ENCODE data around the gene ATP6V0D1. TPM values are rescaled to one million over a fixed set of nuclear protein-coding genes. Genes with fewer than 3 reads are reported as not detected.

The ATP6V0D1 gene
- total RNA-seq, 6 donors from 2014 or later, result 69.1 to 221 (median 147) TPM

- no peak for TF ChIP-seq EP300 (IDR thresholded peaks at IDR 0.05)
- no peak for TF ChIP-seq POLR2A (IDR thresholded peaks at IDR 0.05)
- TF ChIP-seq CTCF (IDR thresholded peaks at IDR 0.05), result no peak
- no peak for TF ChIP-seq POLR2AphosphoS5 (IDR thresholded peaks at IDR 0.05)
- DNase-seq, result peak in 1 of 2 donors; percentile 38
- H3K36me3 ChIP-seq, result peaks cover 0 to 67% (median 48%) of the 10 kb centered on the region in 4 donors
- H3K4me3 ChIP-seq, result no peak overlapping the region
- H3K27me3 ChIP-seq, result no peaks in the 10 kb centered on the region
- peaks cover 41 to 79% (median 68%) of the 10 kb centered on the region in 4 donors for H3K4me1 ChIP-seq
- no peaks in the 10 kb centered on the region for H3K9me3 ChIP-seq
- WGBS, 2 donors, result 83 to 94% methylated on average over 18 to 21 of the region's 22 CpGs
- ATAC-seq (ENCODE audit: low FRiP score in 2 of 2), result no peak
- H3K27ac ChIP-seq, result peak overlapping the region in 1 of 4 donors; percentile 10
Observed at GRCh38 chr16:67444259-67445125, 36.5 kb downstream of the ATP6V0D1 start.

- H3K27ac ChIP-seq, result peak overlapping the region; percentile 5 to 62 (median 34)
- peak in 1 of 2 donors; percentile 26 for TF ChIP-seq POLR2AphosphoS5 (IDR thresholded peaks at IDR 0.05)
- TF ChIP-seq EP300 (IDR thresholded peaks at IDR 0.05), result no peak
- no peaks in the 10 kb centered on the region for H3K9me3 ChIP-seq
- ATAC-seq (ENCODE audit: low FRiP score in 2 of 2), result peak in 1 of 2 donors; percentile 84
- H3K4me1 ChIP-seq, result peaks cover 41 to 71% (median 57%) of the 10 kb centered on the region in 4 donors
- no peak overlapping the region for H3K4me3 ChIP-seq
- no peaks in the 10 kb centered on the region for H3K27me3 ChIP-seq
- WGBS, 2 donors, result 85 to 94% methylated on average over 5 to 6 of the region's 6 CpGs
- DNase-seq, result no peak
- H3K36me3 ChIP-seq, result peaks cover 6 to 69% (median 56%) of the 10 kb centered on the region in 4 donors
Observed at GRCh38 chr16:67443265-67443664, 37.7 kb downstream of the ATP6V0D1 start.

- Histone ChIP-seq H3K27me3 (no peaks in the 10 kb centered on the region), H3K4me1 (peaks cover 36 to 65% (median 53%) of the 10 kb centered on the region in 4 donors), H3K36me3 (peaks cover 11 to 74% (median 59%) of the 10 kb centered on the region in 4 donors), H3K9me3 (no peaks in the 10 kb centered on the region), H3K4me3 (no peak overlapping the region), H3K27ac (peak overlapping the region; percentile 5 to 62 (median 34))
- ATAC-seq (ENCODE audit: low FRiP score in 2 of 2) (no peak), DNase-seq (no peak)
- no peak for TF ChIP-seq POLR2A (IDR thresholded peaks at IDR 0.05)
- no peak for TF ChIP-seq CTCF (IDR thresholded peaks at IDR 0.05)
- no peak for TF ChIP-seq EP300 (IDR thresholded peaks at IDR 0.05)
- TF ChIP-seq POLR2AphosphoS5 (IDR thresholded peaks at IDR 0.05), result no peak
- 85 to 89% methylated on average over 4 to 8 of the region's 13 CpGs for WGBS, 2 donors
Observed at GRCh38 chr16:67442581-67443255, 38.2 kb downstream of the ATP6V0D1 start.

GRCh38 chr16:67441907-67442306, 39.0 kb downstream of the ATP6V0D1 start:
- Histone ChIP-seq H3K27ac (peak overlapping the region in 3 of 4 donors; percentile 8 to 62 (median 26)), H3K4me1 (peaks cover 28 to 57% (median 46%) of the 10 kb centered on the region in 4 donors), H3K9me3 (no peaks in the 10 kb centered on the region), H3K36me3 (peaks cover 11 to 82% (median 63%) of the 10 kb centered on the region in 4 donors), H3K4me3 (no peak overlapping the region), H3K27me3 (no peaks in the 10 kb centered on the region)
- DNase-seq (peak in 1 of 2 donors; percentile 55), ATAC-seq (ENCODE audit: low FRiP score in 2 of 2) (no peak)
- WGBS, 2 donors, result 58 to 81% methylated on average over 5 of the region's 5 CpGs
- TF ChIP-seq POLR2A (IDR thresholded peaks at IDR 0.05), result no peak
- peak; percentile 25 to 38 for TF ChIP-seq POLR2AphosphoS5 (IDR thresholded peaks at IDR 0.05)

GRCh38 chr16:67441271-67441753, 39.6 kb downstream of the ATP6V0D1 start:
- TF ChIP-seq POLR2A (IDR thresholded peaks at IDR 0.05), result no peak
- TF ChIP-seq CTCF (IDR thresholded peaks at IDR 0.05), result no peak
- TF ChIP-seq EP300 (IDR thresholded peaks at IDR 0.05), result peak in 1 of 4 donors; percentile 18
- peak in 1 of 2 donors; percentile 11 for TF ChIP-seq POLR2AphosphoS5 (IDR thresholded peaks at IDR 0.05)
- Histone ChIP-seq H3K27me3 (no peaks in the 10 kb centered on the region), H3K36me3 (peaks cover 11 to 88% (median 68%) of the 10 kb centered on the region in 4 donors), H3K4me1 (peaks cover 22 to 51% (median 40%) of the 10 kb centered on the region in 4 donors), H3K4me3 (no peak overlapping the region), H3K9me3 (no peaks in the 10 kb centered on the region), H3K27ac (peak overlapping the region; percentile 8 to 62 (median 18))
- peak in 1 of 2 donors; percentile 85 for ATAC-seq (ENCODE audit: low FRiP score in 2 of 2)
- peak; percentile 88 to 91 for DNase-seq
- WGBS, 2 donors, result 67% methylated on average over 8 to 17 of the region's 17 CpGs

All from upper lobe of left lung (tissue), 6 donors.